ENCODE data around the gene SMG1. TPM values are rescaled to one million over a fixed set of nuclear protein-coding genes. Genes with fewer than 3 reads are reported as not detected.
A peak's percentile ranks its signal among the peaks of the same experiment; 100 is the strongest.

The SMG1 gene
- total RNA-seq, 2 experiments from 2014 or later: 85.1 to 91.8 TPM

DNA sequence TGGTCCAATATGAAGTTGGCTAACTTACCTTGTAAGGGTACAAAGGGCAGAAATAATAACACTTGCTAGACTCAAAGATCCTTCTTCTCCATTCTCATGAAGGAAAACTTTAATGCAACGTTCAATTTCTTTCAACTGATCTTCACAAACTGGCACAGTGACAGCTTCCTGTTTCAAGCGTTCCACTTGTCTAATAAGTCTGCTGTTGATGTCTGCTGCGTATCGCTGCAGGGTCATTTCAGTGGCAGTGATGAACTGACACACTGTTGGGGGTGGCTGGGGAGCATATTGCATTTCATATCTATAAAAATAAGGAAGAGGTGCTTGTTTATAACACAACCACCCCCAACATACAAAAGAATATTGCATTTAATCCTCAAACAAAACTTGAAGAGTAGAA, 91.3 kb downstream of the SMG1 start:
- CTCF ChIA-PET: interaction anchor here (1.8 to 3.2 kb wide), 2 partner anchors 15 to 33 kb away, joined by 3 to 12 read pairs; partner anchors contain the start of gene ARL6IP1
- DNase-seq: no peak
- POLR2A ChIA-PET: no interaction called here
- Mint-ChIP-seq H3K4me3 (no peak overlapping the region), H3K27me3 (no peaks in the 10 kb centered on the region), H3K4me1 (ENCODE audit: low read depth) (peaks cover 17% of the 10 kb centered on the region), H3K36me3 (peaks cover 60% of the 10 kb centered on the region), H3K27ac (peak overlapping the region; percentile 23), H3K9me3 (no peaks in the 10 kb centered on the region)
- intact Hi-C loops (cut with micrococcal nuclease): loop anchor here (5.0 kb wide), 1 partner anchor 33 kb away; the partner anchor contains the start of gene ARL6IP1

- peaks cover 62% of the 10 kb centered on the region for H3K36me3 Mint-ChIP-seq
- POLR2A ChIA-PET: no interaction called here
- H3K9me3 Mint-ChIP-seq: no peaks in the 10 kb centered on the region
- intact Hi-C loops (cut with micrococcal nuclease): no loop called here
- peaks cover 17% of the 10 kb centered on the region for H3K4me1 Mint-ChIP-seq (ENCODE audit: low read depth)
- H3K4me3 Mint-ChIP-seq: no peak overlapping the region
- DNase-seq: no peak
- no peaks in the 10 kb centered on the region for H3K27me3 Mint-ChIP-seq
- CTCF ChIA-PET: interaction anchor here (1.4 to 1.8 kb wide), 2 partner anchors 16 to 32 kb away, joined by 3 to 12 read pairs; partner anchors contain the start of gene ARL6IP1
- H3K27ac Mint-ChIP-seq: no peak overlapping the region
Observed at GRCh38 chr16:18833707-18834505, 92.3 kb downstream of the SMG1 start.

- ChIA-PET CTCF (interaction anchor here (0.8 to 1.0 kb wide), 2 partner anchors 12 to 119 kb away, joined by 3 read pairs; no protein-coding TSS in a partner anchor), POLR2A (no interaction called here)
- H3K9me3 Mint-ChIP-seq: no peaks in the 10 kb centered on the region
- DNase-seq: no peak
- H3K27ac Mint-ChIP-seq: no peak overlapping the region
- peaks cover 62% of the 10 kb centered on the region for H3K36me3 Mint-ChIP-seq
- no peak overlapping the region for H3K4me3 Mint-ChIP-seq
- H3K4me1 Mint-ChIP-seq (ENCODE audit: low read depth): peaks cover 17% of the 10 kb centered on the region
- intact Hi-C loops (cut with micrococcal nuclease): no loop called here
- no peaks in the 10 kb centered on the region for H3K27me3 Mint-ChIP-seq
Observed at GRCh38 chr16:18832613-18833012, 93.6 kb downstream of the SMG1 start.

GRCh38 chr16:18832006-18832405, 94.2 kb downstream of the SMG1 start:
- H3K9me3 Mint-ChIP-seq: no peaks in the 10 kb centered on the region
- no peak for DNase-seq
- POLR2A ChIA-PET: interaction anchor here (0.5 kb wide), 1 partner anchor 14 kb away, joined by 4 read pairs; no protein-coding TSS in a partner anchor
- intact Hi-C loops (cut with micrococcal nuclease): no loop called here
- CTCF ChIA-PET: interaction anchor here (0.8 to 1.0 kb wide), 2 partner anchors 12 to 120 kb away, joined by 3 read pairs; no protein-coding TSS in a partner anchor
- no peaks in the 10 kb centered on the region for H3K27me3 Mint-ChIP-seq
- no peak overlapping the region for H3K27ac Mint-ChIP-seq
- H3K4me1 Mint-ChIP-seq (ENCODE audit: low read depth): peaks cover 12% of the 10 kb centered on the region
- H3K4me3 Mint-ChIP-seq: no peak overlapping the region
- H3K36me3 Mint-ChIP-seq: peaks cover 59% of the 10 kb centered on the region

GRCh38 chr16:18829251-18829650, 97.0 kb downstream of the SMG1 start:
- no peak overlapping the region for H3K4me3 Mint-ChIP-seq
- peaks cover 37% of the 10 kb centered on the region for H3K36me3 Mint-ChIP-seq
- POLR2A ChIA-PET: no interaction called here
- DNase-seq: no peak
- intact Hi-C loops (cut with micrococcal nuclease): no loop called here
- H3K27me3 Mint-ChIP-seq: no peaks in the 10 kb centered on the region
- CTCF ChIA-PET: no interaction called here
- H3K27ac Mint-ChIP-seq: no peak overlapping the region
- H3K4me1 Mint-ChIP-seq (ENCODE audit: low read depth): peaks cover 5% of the 10 kb centered on the region
- H3K9me3 Mint-ChIP-seq: no peaks in the 10 kb centered on the region

- H3K9me3 Mint-ChIP-seq: no peaks in the 10 kb centered on the region
- POLR2A ChIA-PET: no interaction called here
- H3K4me3 Mint-ChIP-seq: no peak overlapping the region
- CTCF ChIA-PET: interaction anchor here (0.6 to 1.2 kb wide), 2 partner anchors 11 to 26 kb away, joined by 3 to 4 read pairs; partner anchors contain the start of gene ARL6IP1
- H3K27ac Mint-ChIP-seq: peak overlapping the region; percentile 5
- peaks cover 29% of the 10 kb centered on the region for H3K36me3 Mint-ChIP-seq
- H3K4me1 Mint-ChIP-seq (ENCODE audit: low read depth): peaks cover 5% of the 10 kb centered on the region
- intact Hi-C loops (cut with micrococcal nuclease): no loop called here
- DNase-seq: peak; percentile 27
- H3K27me3 Mint-ChIP-seq: no peaks in the 10 kb centered on the region
Observed at GRCh38 chr16:18827890-18828289, 98.3 kb downstream of the SMG1 start.

DNA sequence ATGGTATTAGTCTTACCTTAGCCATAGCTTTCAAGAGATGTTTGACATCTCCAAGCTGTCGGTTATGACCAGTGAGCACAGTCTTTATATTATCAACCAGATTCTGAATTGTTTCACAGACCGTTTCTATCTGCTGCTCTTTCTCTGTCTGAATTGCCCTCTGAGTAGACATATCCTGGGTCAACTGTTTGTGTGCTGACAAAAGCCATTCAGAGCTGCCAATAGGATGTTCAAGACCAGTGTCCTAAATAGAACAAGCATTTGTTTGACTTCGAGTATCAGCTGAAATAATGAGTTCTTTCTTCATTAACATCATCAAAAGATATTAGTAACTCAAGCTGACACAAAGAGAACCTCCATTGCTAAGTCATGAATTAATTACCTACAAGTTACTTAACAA, 109.9 kb downstream of the SMG1 start:
- peaks cover 17% of the 10 kb centered on the region for H3K4me1 Mint-ChIP-seq (ENCODE audit: low read depth)
- H3K4me3 Mint-ChIP-seq: no peak overlapping the region
- DNase-seq: no peak
- peaks cover 39% of the 10 kb centered on the region for H3K36me3 Mint-ChIP-seq
- CTCF ChIA-PET: interaction anchor here (1.2 to 3.1 kb wide), 3 partner anchors 12 to 129 kb away, joined by 5 to 19 read pairs (median 5); partner anchors contain the start of gene ARL6IP1
- intact Hi-C loops (cut with micrococcal nuclease): no loop called here
- POLR2A ChIA-PET: no interaction called here
- no peak overlapping the region for H3K27ac Mint-ChIP-seq
- H3K27me3 Mint-ChIP-seq: no peaks in the 10 kb centered on the region
- H3K9me3 Mint-ChIP-seq: no peaks in the 10 kb centered on the region

- Mint-ChIP-seq H3K4me1 (ENCODE audit: low read depth) (no peaks in the 10 kb centered on the region), H3K36me3 (peaks cover 53% of the 10 kb centered on the region), H3K4me3 (no peak overlapping the region), H3K9me3 (no peaks in the 10 kb centered on the region), H3K27me3 (no peaks in the 10 kb centered on the region), H3K27ac (no peak overlapping the region)
- CTCF ChIA-PET: no interaction called here
- POLR2A ChIA-PET: no interaction called here
- intact Hi-C loops (cut with micrococcal nuclease): no loop called here
- DNase-seq: no peak
Observed at GRCh38 chr16:18811925-18812324, 114.3 kb downstream of the SMG1 start.

GRCh38 chr16:18809165-18809564, 117.0 kb downstream of the SMG1 start:
- H3K4me3 Mint-ChIP-seq: no peak overlapping the region
- no peaks in the 10 kb centered on the region for H3K9me3 Mint-ChIP-seq
- ChIA-PET POLR2A (no interaction called here), CTCF (interaction anchor here (1.8 kb wide), 1 partner anchor 8 kb away, joined by 5 read pairs; the partner anchor contains the start of gene ARL6IP1)
- H3K27ac Mint-ChIP-seq: no peak overlapping the region
- intact Hi-C loops (cut with micrococcal nuclease): no loop called here
- no peak for DNase-seq
- no peaks in the 10 kb centered on the region for H3K27me3 Mint-ChIP-seq
- H3K4me1 Mint-ChIP-seq (ENCODE audit: low read depth): peaks cover 13% of the 10 kb centered on the region
- peaks cover 46% of the 10 kb centered on the region for H3K36me3 Mint-ChIP-seq

DNA sequence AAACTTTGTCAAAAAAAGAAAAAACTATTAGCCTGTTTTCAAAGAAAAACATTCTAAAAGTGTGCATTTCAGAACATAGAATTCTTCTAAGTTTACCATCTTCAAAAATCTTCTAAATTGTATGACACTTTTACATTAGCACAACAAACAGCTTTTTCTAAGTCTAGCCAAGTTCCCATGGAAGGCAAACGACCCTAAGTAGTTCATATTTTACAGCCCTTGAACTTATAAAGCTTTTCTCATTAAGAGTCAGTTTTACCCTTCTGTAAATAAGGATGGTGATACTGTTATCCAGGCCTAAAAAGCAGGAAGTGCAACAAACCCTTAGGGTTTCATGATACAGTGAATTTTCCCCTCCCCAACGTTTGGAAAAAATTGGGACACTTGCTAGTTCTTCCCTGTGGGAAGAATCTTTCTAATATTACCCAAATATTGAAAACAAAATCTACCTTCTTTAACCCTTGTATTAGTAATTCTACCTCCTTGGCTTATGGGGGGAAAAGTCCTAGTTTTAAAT, 120.9 kb downstream of the SMG1 start:
- H3K4me1 Mint-ChIP-seq (ENCODE audit: low read depth): peaks cover 32% of the 10 kb centered on the region

DNA sequence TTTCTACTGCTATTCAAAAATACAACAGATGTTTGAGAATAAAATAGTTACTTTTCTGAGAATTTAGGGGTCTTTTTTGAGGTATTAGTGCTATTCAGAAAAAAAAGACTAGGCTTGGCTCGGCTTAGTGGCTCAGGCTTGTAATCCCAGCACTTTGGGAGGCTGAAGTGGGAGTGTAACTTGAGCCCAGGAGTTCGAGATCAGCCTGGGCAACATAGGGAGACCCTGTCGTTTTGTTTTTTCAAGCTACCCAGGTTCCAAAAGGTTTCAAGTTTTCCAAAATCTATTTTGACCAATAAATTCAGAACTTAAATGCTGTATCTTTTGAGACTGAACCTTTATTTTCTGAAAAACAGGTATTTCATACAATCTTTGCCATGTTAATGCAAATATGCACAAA, 121.7 kb downstream of the SMG1 start:
- intact Hi-C loops (cut with micrococcal nuclease): loop anchor here (5.0 kb wide), 2 partner anchors 33 to 718 kb away; partner anchors contain the start of genes CCP110 and GDE1
- no peak for DNase-seq
- Mint-ChIP-seq H3K9me3 (no peaks in the 10 kb centered on the region), H3K4me3 (no peak overlapping the region), H3K4me1 (ENCODE audit: low read depth) (peaks cover 40% of the 10 kb centered on the region), H3K27ac (peak overlapping the region; percentile 92), H3K27me3 (peaks cover 2% of the 10 kb centered on the region), H3K36me3 (peaks cover 40% of the 10 kb centered on the region)
- CTCF ChIA-PET: interaction anchor here (0.7 to 1.3 kb wide), 3 partner anchors 11 to 127 kb away, joined by 3 to 5 read pairs (median 4); no protein-coding TSS in a partner anchor
- POLR2A ChIA-PET: interaction anchor here (0.7 to 7.2 kb wide), 3 partner anchors 15 to 40 kb away, joined by 3 to 126 read pairs (median 4); partner anchors contain the start of gene RPS15A

More for the DNA sequence above, 120.9 kb downstream of the SMG1 start:
- POLR2A ChIA-PET: interaction anchor here (0.6 to 7.2 kb wide), 3 partner anchors 15 to 39 kb away, joined by 3 to 126 read pairs (median 4); partner anchors contain the start of gene RPS15A
- Mint-ChIP-seq H3K27me3 (peaks cover 2% of the 10 kb centered on the region), H3K27ac (peak overlapping the region; percentile 92), H3K4me3 (no peak overlapping the region), H3K36me3 (peaks cover 39% of the 10 kb centered on the region), H3K9me3 (no peaks in the 10 kb centered on the region)
- intact Hi-C loops (cut with micrococcal nuclease): no loop called here
- no peak for DNase-seq
- CTCF ChIA-PET: no interaction called here
